Coronary artery (tissue), 2 donors: Measurements from ENCODE around the gene PRSS12.
"Not testable (repeated sequence)": the region's sequence is repeated elsewhere in the genome, so short reads cannot be mapped to it uniquely, and the experiment has no call there.

ENCODE experiments used
- DNase-seq: peaks from one replicate; pipeline ENCODE4 v3.0.0-alpha.2; 2017; ENCODE audit warnings: low spot score
- H3K27ac ChIP-seq, 2 donors: fragments of 200-600 bp; sonication (generic); one replicate each; pipeline ENCODE4 v1.5.1; 2016 to 2019
- H3K4me3 ChIP-seq: fragments of 200-600 bp; sonication (generic); 2 replicates; pipeline ENCODE4 v1.5.1; 2016; ENCODE audit warnings: mild to moderate bottlenecking, moderate library complexity
- CTCF ChIP-seq: fragments of 200-600 bp; sonication (generic); IDR thresholded peaks from one replicate; pipeline ENCODE4 v1.5.1; 2019; ENCODE audit warnings: antibody characterized with exemption

Gene PRSS12

GRCh38 chr4:118322831-118323502, 29.8 kb downstream of the PRSS12 start:
- TF ChIP-seq CTCF = no peak
- no peak overlapping the region for H3K27ac ChIP-seq

GRCh38 chr4:118318931-118319330, 33.9 kb downstream of the PRSS12 start:
- TF ChIP-seq CTCF = no peak
- H3K4me3 ChIP-seq = no peak overlapping the region
- H3K27ac ChIP-seq = no peak overlapping the region
- no peak for DNase-seq

More at GRCh38 chr4:118322831-118323502, 29.8 kb downstream of the PRSS12 start:
- no peak for DNase-seq
- no peak overlapping the region for H3K4me3 ChIP-seq

- DNase-seq = no peak
- no peak overlapping the region for H3K27ac ChIP-seq
These were observed 35.1 kb downstream of the PRSS12 start for GRCh38 chr4:118317691-118318090.

GRCh38 chr4:118314221-118314620, 38.6 kb downstream of the PRSS12 start:
- no peak for TF ChIP-seq CTCF
- DNase-seq = no peak
- Histone ChIP-seq H3K4me3 (no peak overlapping the region), H3K27ac (no peak overlapping the region)

More at GRCh38 chr4:118317691-118318090, 35.1 kb downstream of the PRSS12 start:
- TF ChIP-seq CTCF = no peak
- H3K4me3 ChIP-seq = no peak overlapping the region

GRCh38 chr4:118313098-118313497, 39.7 kb downstream of the PRSS12 start:
- DNase-seq = no peak
- TF ChIP-seq CTCF = no peak

GRCh38 chr4:118308306-118309030, 44.3 kb downstream of the PRSS12 start:
- no peak for TF ChIP-seq CTCF
- H3K4me3 ChIP-seq = no peak overlapping the region
- no peak overlapping the region for H3K27ac ChIP-seq
- no peak for DNase-seq

More at GRCh38 chr4:118313098-118313497, 39.7 kb downstream of the PRSS12 start:
- Histone ChIP-seq H3K27ac (no peak overlapping the region), H3K4me3 (no peak overlapping the region)

- Histone ChIP-seq H3K4me3 (no peak overlapping the region), H3K27ac (no peak overlapping the region)
- DNase-seq = no peak
- TF ChIP-seq CTCF = no peak
These were observed 45.2 kb downstream of the PRSS12 start for GRCh38 chr4:118307643-118308042.

- H3K27ac ChIP-seq, H3K4me3 ChIP-seq, DNase-seq: not testable (repeated sequence)
These were observed 53.2 kb downstream of the PRSS12 start for GRCh38 chr4:118299619-118300018.
